ENCODE results near the gene MYCBP2.

DNA sequence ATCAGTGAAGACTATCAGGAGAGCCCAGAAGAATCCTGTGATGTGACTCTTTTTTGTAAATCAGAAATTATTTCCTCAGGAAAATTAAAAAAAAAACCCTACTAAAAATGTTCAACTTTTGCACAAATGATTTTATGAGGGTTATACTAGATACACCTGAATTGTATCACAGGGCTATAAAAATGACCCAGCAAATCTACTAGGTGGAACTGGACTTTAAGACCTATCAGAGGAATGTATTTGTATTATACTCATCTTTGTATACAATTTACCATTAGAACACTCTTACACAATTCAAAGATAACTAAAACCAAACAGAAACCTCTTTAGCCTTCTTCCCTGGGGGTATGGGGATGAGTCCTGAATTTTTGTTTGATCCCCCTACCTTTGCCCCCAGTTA, 307.1 kb downstream of the MYCBP2 start:
- no peak for TF ChIP-seq POLR2A (IDR thresholded peaks at IDR 0.05)
- TF ChIP-seq, protein P1, sequence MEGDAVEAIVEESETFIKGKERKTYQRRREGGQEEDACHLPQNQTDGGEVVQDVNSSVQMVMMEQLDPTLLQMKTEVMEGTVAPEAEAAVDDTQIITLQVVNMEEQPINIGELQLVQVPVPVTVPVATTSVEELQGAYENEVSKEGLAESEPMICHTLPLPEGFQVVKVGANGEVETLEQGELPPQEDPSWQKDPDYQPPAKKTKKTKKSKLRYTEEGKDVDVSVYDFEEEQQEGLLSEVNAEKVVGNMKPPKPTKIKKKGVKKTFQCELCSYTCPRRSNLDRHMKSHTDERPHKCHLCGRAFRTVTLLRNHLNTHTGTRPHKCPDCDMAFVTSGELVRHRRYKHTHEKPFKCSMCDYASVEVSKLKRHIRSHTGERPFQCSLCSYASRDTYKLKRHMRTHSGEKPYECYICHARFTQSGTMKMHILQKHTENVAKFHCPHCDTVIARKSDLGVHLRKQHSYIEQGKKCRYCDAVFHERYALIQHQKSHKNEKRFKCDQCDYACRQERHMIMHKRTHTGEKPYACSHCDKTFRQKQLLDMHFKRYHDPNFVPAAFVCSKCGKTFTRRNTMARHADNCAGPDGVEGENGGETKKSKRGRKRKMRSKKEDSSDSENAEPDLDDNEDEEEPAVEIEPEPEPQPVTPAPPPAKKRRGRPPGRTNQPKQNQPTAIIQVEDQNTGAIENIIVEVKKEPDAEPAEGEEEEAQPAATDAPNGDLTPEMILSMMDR (IDR thresholded peaks at IDR 0.05), result no peak
